GM18517 (cell line): ENCODE measurements around the gene RTN4RL2.
A peak's percentile ranks its signal among the peaks of the same experiment; 100 is the strongest.

Experiments used
- ATAC-seq: cut with Tn5 transposase; IDR thresholded peaks from one replicate; pipeline ENCODE4 v1.9.1; 2021; ENCODE audit warnings: mild to moderate bottlenecking, moderate library complexity; ENCODE audit not compliant: unreplicated experiment

Gene RTN4RL2

GRCh38 chr11:57479911-57480310, 19.6 kb downstream of the RTN4RL2 start:
- no peak for ATAC-seq

- ATAC-seq = no peak
These were observed 20.2 kb downstream of the RTN4RL2 start for GRCh38 chr11:57480409-57481137.

DNA sequence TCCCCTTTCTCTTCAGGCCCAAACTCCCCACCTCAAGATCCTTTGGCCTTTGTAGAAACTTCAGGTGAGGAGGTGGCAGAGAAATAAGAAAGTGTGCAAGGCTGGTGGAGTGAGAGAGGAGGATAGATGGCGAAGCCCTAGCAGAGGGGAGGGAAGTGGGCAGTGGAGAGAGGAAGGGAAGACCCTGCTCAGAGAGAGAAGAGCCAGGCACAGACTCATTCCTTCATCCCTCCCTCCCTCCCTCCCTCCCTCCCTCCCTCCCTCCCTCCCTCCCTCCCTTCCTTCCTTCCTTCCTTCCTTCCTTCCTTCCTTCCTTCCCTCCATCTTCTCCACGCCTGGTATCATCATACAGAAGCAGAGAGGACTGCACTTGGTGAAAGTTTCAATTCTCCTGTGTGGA, 21.0 kb downstream of the RTN4RL2 start:
- ATAC-seq = no peak

GRCh38 chr11:57481915-57482781, 21.8 kb downstream of the RTN4RL2 start:
- no peak for ATAC-seq

DNA sequence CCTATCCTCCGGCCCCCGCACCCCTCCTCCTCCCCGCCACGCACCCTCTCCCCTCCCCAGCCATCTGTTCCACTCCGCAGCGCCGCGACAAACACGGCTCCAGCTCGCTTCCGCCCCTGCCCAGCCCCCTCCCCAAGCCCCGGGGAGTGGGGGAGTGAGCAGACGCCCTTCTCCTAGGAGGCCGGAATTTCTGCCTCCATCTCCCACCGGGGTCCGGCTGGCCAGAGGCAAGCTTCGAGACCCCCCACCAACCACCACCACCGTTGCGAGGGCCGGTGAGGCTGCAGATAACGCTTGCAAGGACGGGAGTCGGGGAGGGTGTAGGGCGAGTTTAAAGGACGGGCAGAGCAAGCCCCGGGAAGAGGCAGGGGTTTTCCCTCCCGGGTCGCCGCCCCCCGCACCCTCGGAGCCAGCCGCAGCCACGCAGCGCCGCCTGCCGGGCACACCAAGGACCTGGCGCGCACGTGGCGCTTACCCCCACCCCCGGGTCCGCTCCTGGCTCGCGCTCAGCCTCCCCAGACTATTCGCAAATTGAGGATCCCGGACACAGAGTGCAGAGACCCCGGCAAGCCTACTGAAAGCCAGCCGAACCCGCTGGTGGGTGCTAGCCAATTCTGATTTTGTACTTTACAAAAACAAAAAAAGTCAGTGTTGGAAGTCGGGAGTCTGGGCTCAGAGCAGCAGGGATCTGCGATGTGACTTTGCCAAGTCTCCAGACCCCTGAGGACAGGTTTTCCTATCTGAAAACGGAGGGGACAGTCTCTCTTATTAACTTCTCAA, 22.6 kb downstream of the RTN4RL2 start:
- ATAC-seq = no peak

GRCh38 chr11:57483562-57483918, 23.2 kb downstream of the RTN4RL2 start:
- no peak for ATAC-seq

DNA sequence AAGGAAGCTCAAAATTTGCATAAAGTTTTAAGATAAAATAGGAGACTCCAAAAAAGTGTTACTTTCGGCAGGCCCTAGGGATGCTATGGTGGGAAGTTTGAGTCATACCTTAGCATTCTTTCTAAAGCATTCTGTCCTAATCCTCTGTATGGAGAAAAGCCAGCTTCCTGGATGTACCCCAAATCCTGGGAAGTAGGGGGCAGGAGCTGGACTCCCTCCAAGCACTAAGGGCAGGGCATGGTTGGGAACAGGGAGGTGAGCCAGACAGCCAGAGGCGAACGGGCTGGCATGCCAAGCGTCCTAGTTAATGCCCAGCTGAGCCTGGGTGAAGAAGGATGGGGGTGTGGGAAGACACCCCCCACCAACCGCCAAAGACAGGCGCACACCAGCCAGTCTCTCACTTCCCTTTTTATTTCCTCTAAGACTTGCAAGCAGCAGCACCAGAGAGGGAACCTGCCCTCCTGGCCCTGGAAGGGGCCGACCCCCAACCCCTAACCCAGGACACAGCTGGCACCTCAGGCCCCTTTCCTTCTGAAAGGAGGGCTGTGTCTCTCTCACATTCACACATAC, 23.9 kb downstream of the RTN4RL2 start:
- ATAC-seq = peak; percentile 71

DNA sequence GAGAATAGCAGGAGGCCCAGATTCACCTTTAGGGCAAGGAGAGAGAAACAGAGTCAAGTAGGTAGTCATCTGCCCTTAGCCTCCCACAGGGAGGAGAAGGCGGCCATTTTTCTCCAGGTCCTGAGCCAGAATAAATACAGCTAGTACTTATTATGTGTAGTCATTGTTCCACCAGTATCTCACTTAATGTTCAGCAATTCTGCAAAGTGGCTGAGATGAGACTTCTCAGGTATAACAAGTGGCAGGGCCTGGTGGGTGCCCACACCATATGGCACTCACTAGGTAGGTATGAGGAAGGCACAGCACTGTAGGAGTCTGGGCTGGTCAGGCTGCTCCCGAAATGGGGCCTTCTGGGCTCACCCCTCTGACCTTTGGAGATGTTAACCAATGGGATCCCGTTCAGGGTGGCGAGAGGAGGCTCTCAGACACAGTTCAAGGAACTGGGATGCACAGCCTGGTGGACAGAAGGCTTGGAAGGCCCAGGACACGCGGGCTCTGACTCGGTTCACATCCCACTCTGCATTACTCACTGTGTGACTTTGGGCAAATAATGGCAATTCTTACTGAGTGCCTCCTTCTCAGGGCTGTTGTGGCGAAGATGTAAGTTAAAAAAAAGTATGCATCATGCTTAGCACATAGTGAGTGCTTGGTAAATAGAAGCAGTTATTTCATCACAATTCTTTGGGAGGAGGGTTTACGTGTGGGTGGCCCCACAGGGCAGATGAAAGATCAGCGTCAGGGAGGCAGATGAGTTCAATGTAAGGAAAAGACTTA, 25.1 kb downstream of the RTN4RL2 start:
- no peak for ATAC-seq

DNA sequence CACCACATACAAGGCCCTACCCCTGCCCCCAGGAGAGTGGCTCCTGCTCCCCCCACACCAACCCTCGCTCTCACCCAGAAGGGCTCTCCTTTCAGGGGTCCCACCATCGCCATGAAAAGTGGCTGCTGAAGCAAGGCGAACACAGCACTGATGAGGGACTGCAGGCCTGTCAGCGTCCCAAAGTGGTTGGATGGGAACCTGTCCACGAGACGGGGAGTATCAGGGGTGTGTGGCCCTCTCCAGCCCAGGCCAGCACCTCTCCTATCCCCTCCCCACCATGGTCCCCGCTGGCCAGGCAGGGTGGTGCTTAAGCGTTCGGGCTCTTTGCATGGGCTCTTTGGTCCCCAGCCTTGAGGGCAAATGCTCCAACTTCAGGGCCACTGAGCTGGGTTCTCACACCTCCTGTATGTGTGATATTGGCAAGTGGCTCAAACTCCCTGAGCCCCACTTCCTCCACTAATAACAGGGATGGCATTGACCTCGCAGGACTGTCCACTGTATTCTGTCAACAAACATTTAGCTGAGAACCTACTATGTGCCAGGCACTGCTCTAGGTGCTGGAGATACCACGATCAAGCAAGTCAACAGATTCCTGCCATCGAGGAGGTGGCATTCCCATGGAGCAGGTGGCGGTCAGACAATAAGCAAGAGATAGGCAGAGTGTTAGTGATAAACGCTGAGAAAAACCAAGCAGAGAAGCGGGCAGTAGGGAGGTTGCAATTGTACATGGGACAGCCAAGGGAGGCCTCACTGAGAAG, 26.9 kb downstream of the RTN4RL2 start:
- no peak for ATAC-seq

DNA sequence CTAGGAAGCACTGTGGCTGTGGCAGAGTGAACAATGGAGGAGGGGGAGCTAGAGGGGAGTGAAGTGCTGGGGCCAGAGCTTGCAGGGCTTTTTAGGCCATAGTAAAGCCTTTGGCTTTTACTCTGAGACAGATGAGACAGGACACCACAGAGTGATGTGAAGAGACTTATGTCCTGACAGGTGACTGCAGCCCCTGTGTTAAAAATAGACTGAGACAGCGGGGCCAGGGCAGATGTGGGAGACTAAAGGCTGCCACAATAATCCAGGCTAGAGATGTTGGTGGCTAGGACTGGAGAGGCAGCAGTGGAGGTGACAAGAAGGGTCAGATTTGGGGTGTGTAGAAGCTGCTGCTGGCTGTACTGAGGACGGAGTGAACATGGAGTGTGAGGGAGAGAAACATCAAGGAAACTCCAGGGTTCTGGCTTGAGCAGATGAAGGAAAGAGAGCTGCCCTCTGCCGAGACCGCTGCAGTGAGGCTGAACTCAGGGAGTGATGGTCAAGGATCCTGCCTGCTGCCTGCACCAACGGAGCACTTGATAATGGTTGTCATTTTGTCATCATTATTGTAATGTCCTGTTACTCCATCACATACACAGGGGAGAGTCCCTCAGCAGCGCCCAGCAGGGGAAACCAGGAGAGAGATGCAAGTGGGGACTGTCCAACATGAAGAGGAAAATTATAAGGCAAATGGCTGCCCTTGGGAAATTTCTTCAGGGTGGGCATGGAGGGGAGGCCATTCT, 27.8 kb downstream of the RTN4RL2 start:
- ATAC-seq = no peak

DNA sequence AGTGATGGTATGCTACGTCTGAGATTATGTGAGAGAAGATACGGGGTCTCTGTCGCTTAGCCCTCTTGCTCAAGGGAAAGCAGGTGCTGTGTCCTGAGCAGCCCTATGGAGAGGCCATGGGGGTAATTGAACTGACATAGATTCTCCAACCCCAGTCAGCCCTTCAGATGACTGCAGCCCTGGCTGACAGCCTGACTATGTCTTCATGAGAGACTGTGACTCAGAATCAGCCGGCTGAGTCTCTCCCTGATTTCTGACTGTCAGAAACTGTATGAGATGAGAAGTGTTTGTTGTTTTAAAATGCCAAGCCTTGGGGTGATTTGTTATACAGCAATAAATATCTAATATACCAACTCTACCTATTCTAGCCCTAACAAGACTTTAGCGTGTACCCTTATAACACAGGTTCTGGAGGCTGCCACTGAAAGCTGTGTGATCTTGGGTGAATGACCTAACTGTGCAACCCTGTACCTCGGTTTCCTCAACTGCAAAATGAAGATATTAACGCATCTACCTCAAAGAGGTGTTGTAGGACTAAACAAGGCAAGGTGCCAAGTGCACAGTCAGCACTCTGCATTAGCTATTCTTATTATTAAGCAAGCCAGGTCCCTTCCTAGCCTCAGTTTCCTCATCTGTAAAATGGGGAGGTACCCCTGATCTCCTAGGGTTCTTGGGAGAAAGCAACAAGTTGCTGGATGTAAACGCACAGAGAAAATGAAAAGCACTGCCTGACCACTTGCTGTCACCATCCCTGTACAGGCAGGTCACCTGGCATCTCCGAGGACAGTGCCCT, 30.3 kb downstream of the RTN4RL2 start:
- ATAC-seq = no peak

DNA sequence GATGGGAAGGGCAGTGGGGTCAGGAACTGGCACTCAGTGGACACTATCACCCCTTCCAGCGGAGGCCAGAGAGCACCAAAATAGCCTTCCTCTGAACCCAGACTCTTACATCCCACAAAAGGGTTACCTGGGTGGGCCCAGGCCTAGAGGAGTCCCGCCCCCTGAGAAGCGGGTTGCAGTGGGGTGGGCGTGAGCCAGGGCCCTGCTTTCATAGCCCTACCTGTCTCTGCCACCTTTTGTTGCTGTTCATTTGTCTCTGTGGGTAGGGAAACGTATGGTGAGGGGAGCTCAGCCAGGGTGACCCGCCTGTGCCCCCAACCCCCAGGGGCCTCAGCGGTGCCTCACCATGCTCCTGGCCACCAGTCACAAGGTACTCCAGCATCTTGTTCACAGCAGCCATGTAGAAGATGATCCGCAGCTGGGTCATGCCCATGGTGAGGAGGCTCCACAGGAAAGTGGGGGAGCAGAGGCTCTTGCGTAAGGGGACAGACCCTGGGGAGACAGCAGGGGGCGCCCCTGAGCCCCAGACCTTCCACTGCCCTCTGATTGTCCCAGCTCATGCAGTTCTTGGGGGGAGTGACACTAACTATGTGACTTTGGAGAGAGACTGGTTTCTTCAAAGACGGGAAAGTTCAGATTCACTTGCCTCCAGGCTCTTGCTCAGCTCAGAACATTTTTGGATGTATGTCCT, 31.2 kb downstream of the RTN4RL2 start:
- ATAC-seq = no peak

GRCh38 chr11:57493507-57494503, 33.5 kb downstream of the RTN4RL2 start:
- ATAC-seq = peak; percentile 58

DNA sequence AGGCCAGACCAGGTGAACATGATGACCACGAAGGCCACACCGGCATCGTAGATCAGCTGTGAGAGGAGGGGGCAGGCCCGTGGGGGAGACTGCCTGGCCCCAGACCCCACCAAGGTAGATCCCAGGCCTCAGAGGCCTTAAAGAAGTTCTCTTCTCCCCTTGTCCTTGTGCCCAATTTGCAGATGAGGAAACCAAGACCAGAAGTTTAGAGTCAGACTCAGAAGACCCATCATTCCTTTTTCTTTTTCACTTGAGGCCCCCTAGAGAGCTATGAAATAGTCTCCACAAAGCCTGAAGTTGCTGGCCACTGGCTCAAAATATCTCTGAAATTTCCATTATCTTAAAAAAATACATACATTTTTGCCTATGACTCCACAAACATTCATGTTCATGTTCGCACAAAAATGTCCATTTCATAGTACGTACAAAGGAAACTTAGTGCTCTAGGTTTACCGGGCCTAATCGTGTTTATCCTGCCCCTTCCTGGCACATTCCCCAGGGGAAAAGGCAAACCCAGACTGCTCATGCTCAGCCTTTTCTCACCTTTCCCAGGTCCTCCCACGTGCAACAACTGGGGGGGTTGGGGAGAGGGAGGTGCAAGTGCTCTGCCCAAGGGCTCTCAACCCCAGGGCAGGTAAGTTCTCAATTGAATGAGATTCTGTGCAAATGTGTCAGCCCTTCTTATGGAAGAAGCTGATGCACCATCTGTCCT, 35.9 kb downstream of the RTN4RL2 start:
- ATAC-seq = no peak

DNA sequence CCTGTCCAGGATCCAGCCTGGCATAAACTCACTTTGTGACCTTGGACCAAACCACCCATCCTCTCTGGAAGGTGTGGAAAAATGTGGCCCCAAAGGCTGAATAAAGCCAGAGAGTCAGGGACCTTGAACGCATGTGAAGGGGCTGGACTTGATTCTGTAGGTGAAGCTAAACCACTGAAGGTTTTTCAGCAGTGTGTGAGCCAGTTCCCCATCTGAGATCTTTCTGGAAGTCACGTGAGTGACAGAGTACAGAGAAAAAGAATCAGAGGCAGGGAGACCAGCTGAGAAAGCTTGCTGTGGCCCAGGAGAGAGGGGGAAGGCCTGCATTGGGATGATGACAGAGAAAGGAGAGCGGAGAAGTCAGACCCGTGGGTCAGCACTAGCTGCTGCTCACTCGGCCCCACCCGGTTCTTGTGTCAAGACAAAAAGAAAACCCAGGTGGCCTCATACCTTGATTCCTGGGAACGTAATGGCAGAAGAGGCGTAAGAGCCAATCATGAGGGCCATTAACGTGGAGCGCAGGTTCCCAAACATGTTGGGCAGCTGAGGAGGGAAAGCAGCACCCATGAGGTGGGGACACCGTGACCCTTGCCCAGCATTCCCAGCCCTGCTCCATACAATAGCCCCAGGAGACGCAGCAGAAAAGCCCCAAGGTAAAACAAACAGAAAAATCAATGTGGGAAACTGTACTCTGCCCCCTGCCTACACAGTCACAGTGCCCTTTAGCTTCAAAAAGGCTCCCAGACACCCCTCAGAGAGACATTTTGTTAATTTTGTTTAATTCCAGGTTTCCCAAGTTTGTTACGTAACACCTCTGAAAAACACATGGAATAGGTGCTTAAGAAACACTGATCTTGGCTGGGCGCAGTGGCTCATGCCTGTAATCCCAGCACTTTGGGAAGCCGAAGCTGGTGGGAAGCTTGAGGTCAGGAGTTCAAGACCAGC, 37.2 kb downstream of the RTN4RL2 start:
- ATAC-seq = no peak
